ENCODE data around the gene ERRFI1. TPM values are rescaled to one million over a fixed set of nuclear protein-coding genes. Genes with fewer than 3 reads are reported as not detected.

The ERRFI1 gene
- total RNA-seq, 1 experiment from 2014 or later, result 37.2 TPM

DNA sequence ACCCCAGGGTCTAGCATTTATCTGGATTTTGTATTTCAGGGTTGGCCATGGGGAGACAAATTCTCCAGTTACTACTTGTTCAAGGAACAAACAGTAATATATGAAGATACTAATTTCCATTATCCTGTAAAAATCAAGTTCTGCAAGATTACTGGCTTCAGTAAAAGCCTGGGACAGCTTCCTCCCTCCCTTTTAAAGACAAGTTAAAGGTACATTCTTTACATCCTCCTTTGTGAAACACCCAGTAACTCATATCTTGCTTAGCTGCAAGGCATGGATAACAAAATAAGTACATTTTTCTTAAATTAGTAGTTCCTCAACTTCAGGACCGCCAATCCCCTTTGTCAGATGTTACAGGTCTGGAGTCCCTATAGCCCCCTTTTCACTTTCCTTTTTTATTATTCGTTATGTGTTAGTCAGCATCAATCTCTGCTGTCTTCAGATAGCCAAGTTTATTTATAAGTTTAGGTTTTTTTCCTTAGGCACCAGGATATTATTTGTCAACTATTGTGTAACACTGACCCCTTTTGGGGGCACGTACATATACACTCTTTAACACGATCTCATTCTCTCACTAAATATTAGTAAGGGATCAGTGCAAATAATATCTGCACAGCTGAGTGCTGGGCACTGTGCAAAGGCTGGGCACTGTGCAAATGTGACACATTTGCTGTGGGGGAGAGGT, 9.8 kb downstream of the ERRFI1 start:
- intact Hi-C loops (cut with micrococcal nuclease; ENCODE audit: unreplicated experiment), result no loop called here
- Mint-ChIP-seq H3K27ac (ENCODE audit: unreplicated experiment) (no peak overlapping the region), H3K4me1 (ENCODE audit: low read depth, unreplicated experiment) (peaks cover 46% of the 10 kb centered on the region), H3K4me3 (ENCODE audit: unreplicated experiment) (no peak overlapping the region), H3K9me3 (ENCODE audit: unreplicated experiment) (no peaks in the 10 kb centered on the region), H3K27me3 (ENCODE audit: insufficient read depth, unreplicated experiment) (no peaks in the 10 kb centered on the region), H3K36me3 (ENCODE audit: insufficient read depth, unreplicated experiment) (peaks cover 52% of the 10 kb centered on the region)
- H3K9me3 ChIP-seq, result no peaks in the 10 kb centered on the region
- no peaks in the 10 kb centered on the region for H3K27me3 ChIP-seq (replicated peaks; ENCODE audit: control insufficient read depth, insufficient read depth, low read length)
- no peak for DNase-seq
- H3K4me3 ChIP-seq (ENCODE audit: low read depth, low read length), result no peak overlapping the region
- CTCF ChIA-PET, result interaction anchor here (0.6 to 1.7 kb wide), 6 partner anchors 11 to 299 kb away, joined by 3 to 69 read pairs (median 6); no protein-coding TSS in a partner anchor
- no TSS peak for BruUV-seq (replicated peaks)
- peaks cover 3% of the 10 kb centered on the region; the same call in 1 of the 2 replicates for H3K36me3 ChIP-seq (ENCODE audit: control insufficient read depth, insufficient read depth, low read length)
- POLR2A ChIA-PET, result interaction anchor here (0.5 to 0.6 kb wide), 3 partner anchors 12 to 737 kb away, joined by 3 to 5 read pairs (median 3); no protein-coding TSS in a partner anchor
- peaks cover 64% of the 10 kb centered on the region for H3K4me1 ChIP-seq
- TF ChIP-seq, protein P1, sequence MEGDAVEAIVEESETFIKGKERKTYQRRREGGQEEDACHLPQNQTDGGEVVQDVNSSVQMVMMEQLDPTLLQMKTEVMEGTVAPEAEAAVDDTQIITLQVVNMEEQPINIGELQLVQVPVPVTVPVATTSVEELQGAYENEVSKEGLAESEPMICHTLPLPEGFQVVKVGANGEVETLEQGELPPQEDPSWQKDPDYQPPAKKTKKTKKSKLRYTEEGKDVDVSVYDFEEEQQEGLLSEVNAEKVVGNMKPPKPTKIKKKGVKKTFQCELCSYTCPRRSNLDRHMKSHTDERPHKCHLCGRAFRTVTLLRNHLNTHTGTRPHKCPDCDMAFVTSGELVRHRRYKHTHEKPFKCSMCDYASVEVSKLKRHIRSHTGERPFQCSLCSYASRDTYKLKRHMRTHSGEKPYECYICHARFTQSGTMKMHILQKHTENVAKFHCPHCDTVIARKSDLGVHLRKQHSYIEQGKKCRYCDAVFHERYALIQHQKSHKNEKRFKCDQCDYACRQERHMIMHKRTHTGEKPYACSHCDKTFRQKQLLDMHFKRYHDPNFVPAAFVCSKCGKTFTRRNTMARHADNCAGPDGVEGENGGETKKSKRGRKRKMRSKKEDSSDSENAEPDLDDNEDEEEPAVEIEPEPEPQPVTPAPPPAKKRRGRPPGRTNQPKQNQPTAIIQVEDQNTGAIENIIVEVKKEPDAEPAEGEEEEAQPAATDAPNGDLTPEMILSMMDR (IDR thresholded peaks at IDR 0.05; ENCODE audit: insufficient read depth in 1 of 2, low read depth in 1 of 2, low read length in 1 of 2, severe bottlenecking in 1 of 2, unreplicated experiment in 1 of 2), result no peak

DNA sequence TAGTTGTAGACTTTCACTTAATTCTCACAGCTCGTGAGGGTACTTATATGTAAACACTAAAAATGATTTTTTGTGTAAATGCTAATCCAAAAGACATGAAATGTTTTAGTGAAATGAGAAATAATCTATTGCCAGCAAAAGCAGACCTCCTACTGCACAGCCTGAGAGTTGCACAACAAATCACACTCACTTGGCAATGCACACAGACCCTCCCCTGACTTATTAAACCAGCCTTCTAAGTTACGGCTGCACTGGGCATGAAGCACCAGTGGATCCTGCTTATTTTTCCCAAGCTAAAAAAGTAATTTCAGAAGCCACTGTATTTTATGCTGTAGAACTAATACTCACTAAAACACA, 10.3 kb downstream of the ERRFI1 start:
- H3K9me3 Mint-ChIP-seq (ENCODE audit: unreplicated experiment), result no peaks in the 10 kb centered on the region
- Histone ChIP-seq H3K4me3 (ENCODE audit: low read depth, low read length) (no peak overlapping the region), H3K4me1 (peaks cover 60% of the 10 kb centered on the region), H3K27me3 (replicated peaks; ENCODE audit: control insufficient read depth, insufficient read depth, low read length) (no peaks in the 10 kb centered on the region), H3K36me3 (ENCODE audit: control insufficient read depth, insufficient read depth, low read length) (peaks cover 4% of the 10 kb centered on the region; the same call in 1 of the 2 replicates), H3K9me3 (no peaks in the 10 kb centered on the region)
- TF ChIP-seq, protein P1 (IDR thresholded peaks at IDR 0.05; ENCODE audit: insufficient read depth in 1 of 2, low read depth in 1 of 2, low read length in 1 of 2, severe bottlenecking in 1 of 2, unreplicated experiment in 1 of 2), result no peak
- no peak overlapping the region for H3K4me3 Mint-ChIP-seq (ENCODE audit: unreplicated experiment)
- ChIA-PET CTCF (interaction anchor here (0.8 to 1.7 kb wide), 7 partner anchors 35 to 334 kb away, joined by 5 to 69 read pairs (median 8); no protein-coding TSS in a partner anchor), POLR2A (interaction anchor here (0.5 to 1.3 kb wide), 3 partner anchors 43 to 298 kb away, joined by 3 to 6 read pairs (median 4); no protein-coding TSS in a partner anchor)
- H3K27ac Mint-ChIP-seq (ENCODE audit: unreplicated experiment), result no peak overlapping the region
- peaks cover 57% of the 10 kb centered on the region for H3K36me3 Mint-ChIP-seq (ENCODE audit: insufficient read depth, unreplicated experiment)
- no peaks in the 10 kb centered on the region for H3K27me3 Mint-ChIP-seq (ENCODE audit: insufficient read depth, unreplicated experiment)
- peaks cover 46% of the 10 kb centered on the region for H3K4me1 Mint-ChIP-seq (ENCODE audit: low read depth, unreplicated experiment)
- no TSS peak for BruUV-seq (replicated peaks)
- intact Hi-C loops (cut with micrococcal nuclease; ENCODE audit: unreplicated experiment), result loop anchor here (1.0 to 2.0 kb wide), 3 partner anchors 41 to 334 kb away; no protein-coding TSS in a partner anchor
- DNase-seq, result no peak

DNA sequence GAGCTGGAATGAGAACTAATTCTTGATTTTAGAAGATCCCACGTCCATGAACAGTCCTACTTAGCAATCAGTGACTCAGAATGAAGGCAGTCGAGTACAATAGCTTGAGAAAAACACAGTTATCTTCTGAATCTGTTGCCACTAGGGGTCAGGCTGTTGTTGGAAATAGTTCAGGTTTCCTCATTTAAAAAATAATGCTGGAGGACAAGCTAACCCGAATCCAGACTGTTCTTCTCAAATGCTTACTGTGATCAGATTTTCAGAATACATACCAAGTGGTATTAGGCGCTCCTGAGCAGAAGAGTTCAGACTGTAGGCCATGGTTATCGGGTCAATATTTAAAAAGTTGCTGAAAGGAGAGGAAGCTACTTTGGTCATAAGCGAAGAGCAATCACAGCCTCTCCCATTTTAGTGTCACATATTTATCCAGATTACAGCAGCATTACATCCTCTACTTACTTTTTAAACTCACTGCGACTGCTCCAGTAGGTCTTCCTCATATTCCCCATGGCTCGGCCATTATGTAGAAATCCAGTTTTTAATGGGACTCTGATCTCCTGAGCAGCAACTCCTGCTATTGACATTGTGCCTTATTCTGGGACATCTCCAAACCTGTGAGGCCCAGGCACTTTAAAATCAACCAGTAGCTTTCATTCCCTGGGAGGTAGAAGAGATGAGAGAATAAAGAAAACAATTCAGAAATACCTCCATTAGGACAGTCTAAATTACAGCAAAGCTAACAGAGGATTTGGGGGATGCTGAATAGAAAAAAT, 10.9 kb downstream of the ERRFI1 start:
- POLR2A ChIA-PET, result interaction anchor here (0.5 to 1.3 kb wide), 5 partner anchors 10 to 299 kb away, joined by 3 to 6 read pairs (median 4); no protein-coding TSS in a partner anchor
- peaks cover 46% of the 10 kb centered on the region for H3K4me1 Mint-ChIP-seq (ENCODE audit: low read depth, unreplicated experiment)
- H3K27me3 Mint-ChIP-seq (ENCODE audit: insufficient read depth, unreplicated experiment), result no peaks in the 10 kb centered on the region
- no TSS peak for BruUV-seq (replicated peaks)
- H3K27me3 ChIP-seq (replicated peaks; ENCODE audit: control insufficient read depth, insufficient read depth, low read length), result no peaks in the 10 kb centered on the region
- no peak overlapping the region for H3K4me3 Mint-ChIP-seq (ENCODE audit: unreplicated experiment)
- peaks cover 61% of the 10 kb centered on the region for H3K36me3 Mint-ChIP-seq (ENCODE audit: insufficient read depth, unreplicated experiment)
- H3K36me3 ChIP-seq (ENCODE audit: control insufficient read depth, insufficient read depth, low read length), result peaks cover 4% of the 10 kb centered on the region; the same call in 1 of the 2 replicates
- CTCF ChIA-PET, result interaction anchor here (0.5 to 1.7 kb wide), 16 partner anchors 9 to 334 kb away, joined by 3 to 69 read pairs (median 6); no protein-coding TSS in a partner anchor
- DNase-seq, result peak in 1 of 2 experiments; percentile 65
- no peak overlapping the region for H3K27ac Mint-ChIP-seq (ENCODE audit: unreplicated experiment)
- peaks cover 55% of the 10 kb centered on the region for H3K4me1 ChIP-seq
- no peak overlapping the region for H3K4me3 ChIP-seq (ENCODE audit: low read depth, low read length)
- H3K9me3 Mint-ChIP-seq (ENCODE audit: unreplicated experiment), result no peaks in the 10 kb centered on the region
- no peaks in the 10 kb centered on the region for H3K9me3 ChIP-seq
- intact Hi-C loops (cut with micrococcal nuclease; ENCODE audit: unreplicated experiment), result loop anchor here (1.0 to 2.0 kb wide), 3 partner anchors 40 to 334 kb away; no protein-coding TSS in a partner anchor
- TF ChIP-seq, protein P1 (IDR thresholded peaks at IDR 0.05; ENCODE audit: insufficient read depth in 1 of 2, low read depth in 1 of 2, low read length in 1 of 2, severe bottlenecking in 1 of 2, unreplicated experiment in 1 of 2), result peak; percentile 44 to 52
